GM19324 (cell line): Measurements from ENCODE around the gene STIM1.

Experiments
- ATAC-seq: cut with Tn5 transposase; IDR thresholded peaks from one replicate; pipeline ENCODE4 v1.9.1; 2021; ENCODE audit warnings: mild to moderate bottlenecking, moderate library complexity; ENCODE audit not compliant: unreplicated experiment, low FRiP score

The STIM1 gene

DNA sequence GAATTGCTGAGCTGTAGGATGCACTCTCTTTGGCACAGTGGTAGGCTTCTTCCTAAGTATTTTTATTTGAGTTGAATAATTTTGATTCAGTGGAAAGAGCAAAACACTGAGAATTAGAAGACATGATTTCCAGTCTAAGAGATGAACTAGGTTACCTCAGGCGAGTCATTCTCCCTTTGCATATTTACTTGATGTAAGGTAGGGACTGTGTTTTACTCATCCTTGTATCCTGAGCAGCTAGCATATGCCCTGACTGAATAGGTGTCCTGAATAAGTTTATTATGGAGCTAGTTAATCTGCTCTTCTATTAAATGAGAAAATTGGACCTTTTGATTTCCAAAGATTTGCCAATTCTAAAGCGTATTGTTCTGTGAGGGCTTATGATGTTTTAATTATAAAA is 50.7 kb downstream of the STIM1 start:
- no peak for ATAC-seq

DNA sequence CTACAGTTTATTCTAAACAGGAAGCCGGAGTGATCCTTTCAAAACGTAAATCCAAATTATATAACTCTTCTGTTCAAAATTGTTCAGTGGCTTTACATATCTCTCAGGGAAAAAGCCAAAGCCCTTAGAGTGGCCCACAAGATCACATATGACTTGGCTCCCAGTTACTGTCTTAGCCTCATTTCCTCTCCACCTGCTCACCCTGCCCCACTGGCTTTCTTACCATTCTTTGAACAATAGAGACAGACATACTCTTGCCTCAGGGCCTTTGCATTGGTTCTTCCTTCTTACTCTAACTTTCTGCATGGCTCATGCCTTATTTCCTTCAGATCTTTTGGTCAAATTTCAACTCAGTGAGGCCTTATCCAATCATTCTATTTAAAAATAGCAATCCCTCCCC is 52.1 kb downstream of the STIM1 start:
- ATAC-seq = no peak

GRCh38 chr11:3909901-3910300 is 54.4 kb downstream of the STIM1 start:
- ATAC-seq = no peak

DNA sequence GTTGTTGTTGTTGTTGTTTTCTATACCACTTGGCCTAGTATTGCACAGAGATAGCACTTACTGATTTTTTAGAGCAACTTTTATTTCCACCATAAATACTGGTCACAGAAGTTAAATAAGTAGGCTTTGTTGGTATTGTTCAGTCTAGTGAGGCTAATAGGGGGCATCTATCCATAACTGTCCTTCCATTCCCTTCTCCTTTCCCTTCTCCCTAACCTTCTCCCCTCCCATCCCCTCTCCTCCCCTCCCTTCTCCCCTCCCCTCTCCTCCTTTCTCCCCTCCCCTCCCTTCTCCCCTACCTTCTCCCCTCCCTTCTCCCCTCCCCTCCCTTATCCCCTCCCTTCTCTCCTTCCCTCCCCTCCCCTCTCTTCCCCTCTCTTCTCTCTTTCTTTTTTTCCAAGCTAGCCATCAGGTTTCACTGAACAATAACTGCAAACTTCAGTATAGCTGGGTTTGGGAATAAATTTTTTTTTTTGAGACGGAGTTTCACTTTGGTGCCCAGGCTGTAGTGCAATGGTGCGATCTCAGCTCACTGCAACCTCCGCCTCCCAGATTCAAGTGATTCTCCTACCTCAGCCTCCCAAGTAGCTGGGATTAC is 56.5 kb downstream of the STIM1 start:
- ATAC-seq = no peak

GRCh38 chr11:3913921-3914320 is 58.5 kb downstream of the STIM1 start:
- ATAC-seq = no peak

DNA sequence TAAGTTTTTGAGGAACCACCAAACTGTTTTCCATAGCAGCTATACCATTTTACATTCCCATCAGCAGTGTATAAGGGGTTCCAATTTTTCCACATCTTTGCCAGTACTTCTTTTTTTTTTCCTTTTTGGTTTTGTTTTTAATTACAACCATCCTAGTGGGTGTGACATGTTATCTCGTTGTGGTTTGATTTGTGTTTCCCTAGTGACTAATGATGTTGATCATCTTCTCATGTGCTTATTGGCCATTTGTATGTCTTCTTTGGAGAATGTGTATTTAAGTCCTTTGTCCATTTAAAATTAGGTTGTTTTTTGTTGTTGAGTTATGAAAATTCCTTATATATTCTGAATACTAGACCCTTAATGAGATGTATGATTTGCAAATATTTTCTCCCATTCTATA is 59.3 kb downstream of the STIM1 start:
- no peak for ATAC-seq

- no peak for ATAC-seq
These were observed 61.5 kb downstream of the STIM1 start for GRCh38 chr11:3916962-3917361.

DNA sequence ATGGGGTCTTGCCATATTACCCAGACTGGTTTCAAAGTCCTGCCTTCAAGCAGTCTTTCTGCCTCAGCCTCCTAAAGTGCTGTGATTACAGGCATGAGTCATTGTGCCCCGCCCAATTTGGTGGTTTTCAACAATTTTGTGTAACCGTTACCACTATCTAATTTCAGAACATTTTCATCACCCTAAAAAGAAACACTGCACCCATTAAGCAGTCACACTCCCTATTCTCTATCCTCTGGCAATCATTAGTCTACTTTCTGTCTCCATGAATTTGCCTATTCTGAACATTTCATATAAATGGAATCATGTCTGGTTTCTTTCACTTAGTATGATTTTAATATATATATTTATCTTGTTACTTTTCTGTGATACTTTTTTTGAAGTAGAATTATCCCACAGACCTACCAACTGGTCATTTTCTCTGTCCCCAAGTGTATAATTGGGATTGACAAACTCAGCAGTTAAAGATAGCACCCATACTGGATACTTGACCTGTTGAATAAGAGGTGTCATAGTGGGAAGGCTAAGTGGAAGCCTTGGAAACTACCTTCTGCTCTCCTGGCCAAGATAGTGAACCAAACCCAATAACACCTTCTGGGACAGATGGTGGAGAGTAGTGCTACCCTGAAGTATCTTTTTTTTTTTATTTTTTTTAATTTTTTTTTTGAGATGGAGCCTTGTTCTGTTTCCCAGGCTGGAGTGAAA is 64.8 kb downstream of the STIM1 start:
- no peak for ATAC-seq

DNA sequence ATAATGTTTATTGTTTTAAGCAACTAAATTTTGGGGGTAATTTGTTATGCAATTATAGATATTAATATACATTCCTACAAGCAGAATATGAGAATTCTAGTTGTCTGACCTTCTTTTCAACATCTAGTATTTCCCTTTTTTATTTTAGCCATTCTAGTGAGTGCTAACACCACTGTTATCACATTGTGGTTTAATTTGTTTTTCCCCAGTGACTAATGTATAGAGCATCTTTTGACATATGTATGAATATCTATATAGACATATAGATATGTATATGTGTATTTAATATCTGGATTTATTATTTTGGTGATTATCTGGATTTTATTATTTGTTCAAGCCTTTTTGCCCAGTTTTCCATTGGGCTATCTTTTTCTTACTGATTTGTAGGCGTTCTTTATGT is 66.6 kb downstream of the STIM1 start:
- ATAC-seq = no peak

- ATAC-seq = no peak
These were observed 70.0 kb downstream of the STIM1 start for GRCh38 chr11:3925513-3925912.

DNA sequence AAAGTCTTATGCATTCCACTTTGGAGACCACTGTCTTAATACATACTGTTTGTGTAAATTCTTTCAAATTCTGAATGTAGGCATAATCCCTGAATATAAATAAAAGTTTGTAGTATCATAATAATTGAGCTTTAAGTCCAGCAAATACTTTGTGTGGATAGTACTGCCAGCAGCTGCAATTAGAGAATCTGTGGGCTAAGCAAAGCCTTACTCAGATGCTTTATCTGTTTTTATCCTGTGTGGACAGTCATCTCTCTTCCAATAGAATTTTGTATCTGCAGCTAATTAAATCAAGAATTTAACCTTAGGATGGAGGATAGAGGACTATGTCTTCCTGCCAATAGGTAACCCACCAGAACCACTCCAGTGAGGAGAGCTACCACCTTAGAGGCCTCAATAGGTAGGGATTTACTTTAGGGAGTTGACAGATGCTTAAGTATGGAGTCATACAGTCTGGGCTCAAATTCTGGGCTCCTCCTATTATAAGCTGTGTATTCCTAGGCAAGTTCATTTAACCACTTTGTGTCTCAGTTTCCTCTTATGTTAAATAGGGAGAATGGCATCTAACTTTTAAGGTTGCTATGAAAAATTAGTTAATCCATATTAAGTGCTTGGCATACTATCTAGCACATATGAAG is 71.1 kb downstream of the STIM1 start:
- ATAC-seq = no peak

DNA sequence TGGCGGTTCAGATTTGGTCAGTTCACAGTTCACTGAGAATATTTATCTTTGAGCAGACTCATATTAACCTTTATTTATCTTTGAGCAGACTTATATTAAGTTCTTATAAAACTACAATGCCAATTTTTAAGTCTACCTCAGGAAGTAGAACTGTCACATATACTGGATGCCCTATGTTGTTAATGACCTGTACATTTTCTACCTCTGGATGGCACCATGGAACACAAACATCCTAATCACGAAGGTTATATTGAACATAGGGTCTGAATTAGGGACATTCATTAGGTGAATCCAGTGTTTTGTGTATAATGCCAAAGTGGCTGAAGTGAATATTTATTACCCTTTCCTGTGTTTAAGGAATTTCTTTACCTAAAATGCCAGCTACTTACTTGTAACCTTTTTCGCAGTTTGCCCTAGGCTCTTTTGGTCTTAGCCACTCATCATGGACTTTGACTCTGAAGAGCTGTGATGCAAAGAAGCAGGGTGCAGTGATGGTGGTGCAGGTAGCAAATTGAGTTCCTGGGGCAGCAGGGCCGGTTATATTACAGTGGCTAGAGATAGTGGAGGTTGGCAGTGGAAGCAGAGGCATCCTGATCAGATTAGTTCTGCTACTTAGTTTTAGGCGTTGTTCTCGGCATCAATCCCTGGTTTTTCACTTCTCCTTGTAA is 71.8 kb downstream of the STIM1 start:
- no peak for ATAC-seq

DNA sequence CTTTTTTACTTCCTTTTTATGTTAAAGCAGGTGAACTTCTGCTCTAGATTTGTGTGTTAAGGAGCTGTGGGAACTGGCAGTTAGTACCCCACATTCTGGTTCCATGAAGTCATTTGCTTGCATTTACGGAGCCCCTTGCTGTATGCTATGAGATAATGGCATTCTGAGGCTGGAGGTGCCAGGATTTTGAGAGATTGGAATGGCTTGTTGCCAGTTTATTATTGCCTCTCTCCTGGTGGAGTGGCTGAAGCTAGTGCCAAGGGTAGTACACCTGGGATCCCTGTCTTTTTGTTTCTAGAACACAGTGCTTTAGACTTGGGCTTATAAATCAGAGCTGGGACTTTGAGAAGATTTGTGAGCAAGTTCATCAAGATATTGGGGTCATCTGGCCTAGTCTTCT is 73.8 kb downstream of the STIM1 start:
- no peak for ATAC-seq

DNA sequence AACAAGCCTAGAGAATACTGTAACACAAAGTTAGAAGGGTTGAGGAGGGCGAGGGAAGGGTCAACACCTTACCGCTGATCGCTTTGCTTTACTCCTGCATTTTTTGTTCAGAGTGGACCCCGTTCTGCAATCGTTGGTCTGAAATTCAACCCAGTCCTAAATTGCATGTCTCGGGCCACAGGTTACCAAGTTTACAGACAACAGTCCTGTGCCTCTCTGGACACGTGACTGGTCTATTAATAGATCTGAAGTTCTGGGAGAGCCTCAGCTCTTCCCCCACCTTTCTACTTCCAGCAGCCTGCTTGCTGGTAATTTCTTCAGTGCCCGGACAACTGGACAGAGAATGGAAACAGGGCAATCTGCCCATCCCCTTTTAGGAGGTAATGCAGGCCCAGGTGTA is 74.2 kb downstream of the STIM1 start:
- no peak for ATAC-seq

- no peak for ATAC-seq
These were observed 77.2 kb downstream of the STIM1 start for GRCh38 chr11:3932698-3933097.

DNA sequence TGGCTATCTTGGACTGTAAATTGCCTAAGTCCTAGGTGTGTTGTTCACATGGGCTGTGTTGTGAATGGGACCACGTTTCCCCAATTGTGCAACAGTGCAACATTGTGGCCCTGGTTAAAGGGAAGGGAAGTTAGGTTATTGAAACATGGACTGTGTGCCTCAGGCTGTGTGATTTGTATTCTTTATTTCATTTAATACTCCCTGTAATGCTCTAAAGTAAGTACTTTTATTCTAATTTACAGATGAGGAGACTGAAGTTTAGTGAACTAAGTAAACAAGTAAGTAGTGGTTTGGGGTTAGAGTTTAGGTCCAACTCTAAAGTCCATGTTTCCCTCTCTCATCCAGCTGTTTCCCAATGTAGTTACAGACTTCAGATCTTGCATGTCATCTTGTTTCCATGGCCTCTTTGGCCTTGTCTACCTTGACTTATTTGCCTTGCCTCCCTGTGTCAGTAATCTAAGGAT is 77.7 kb downstream of the STIM1 start:
- ATAC-seq = no peak

- no peak for ATAC-seq
These were observed 79.2 kb downstream of the STIM1 start for GRCh38 chr11:3934658-3935057.

GRCh38 chr11:3936517-3936916 is 81.1 kb downstream of the STIM1 start:
- no peak for ATAC-seq

- no peak for ATAC-seq
These were observed 83.7 kb downstream of the STIM1 start for GRCh38 chr11:3939211-3939610.

GRCh38 chr11:3939651-3940190 is 84.3 kb downstream of the STIM1 start:
- ATAC-seq = no peak
